Panc1 (cell line): ENCODE measurements around the gene FYB2.

Experiments
- CTCF ChIP-seq: fragments of 450-650 bp; IDR thresholded peaks from 2 replicates; pipeline ENCODE4 v1.5.1; 2017; ENCODE audit warnings: mild to moderate bottlenecking
- TCF7L2 ChIP-seq: IDR thresholded peaks from 2 replicates; pipeline ENCODE4 v1.6.1; 2011; ENCODE audit warnings: mild to moderate bottlenecking, low read depth, low read length, inconsistent platforms

- TF ChIP-seq CTCF: no peak
- TF ChIP-seq TCF7L2: no peak
Observed at GRCh38 chr1:56696663-56697062, 122.5 kb downstream of the FYB2 start.
